Measurements from ENCODE around the gene POU3F2. TPM values are rescaled to one million over a fixed set of nuclear protein-coding genes. Genes with fewer than 3 reads are reported as not detected.

POU3F2 gene
- polyA plus RNA-seq, 3 donors: 0.07 to 0.16 (median 0.10) TPM

- DNase-seq: no peak
Measured at GRCh38 chr6:98828211-98828788, 6.1 kb upstream of the POU3F2 start.

GRCh38 chr6:98828941-98829411 is 5.4 kb upstream of the POU3F2 start:
- DNase-seq: no peak

GRCh38 chr6:98830146-98830545 is 4.2 kb upstream of the POU3F2 start:
- DNase-seq: no peak

- no peak for DNase-seq
Measured at GRCh38 chr6:98831057-98831958, 3.1 kb upstream of the POU3F2 start.

GRCh38 chr6:98831959-98832283 is 2.5 kb upstream of the POU3F2 start:
- no peak for DNase-seq

- DNase-seq: no peak
Measured at GRCh38 chr6:98832284-98833056, 1.9 kb upstream of the POU3F2 start.

GRCh38 chr6:98833057-98833306 is 1.4 kb upstream of the POU3F2 start:
- DNase-seq: no peak

- DNase-seq: no peak
Measured at GRCh38 chr6:98833307-98834059, 891 bp upstream of the POU3F2 start.

GRCh38 chr6:98835149-98836024 is 1.0 kb downstream of the POU3F2 start:
- no peak for DNase-seq

GRCh38 chr6:98836025-98836961 is 1.9 kb downstream of the POU3F2 start:
- DNase-seq: no peak

GRCh38 chr6:98836962-98837944 is 2.9 kb downstream of the POU3F2 start:
- no peak for DNase-seq

- no peak for DNase-seq
Measured at GRCh38 chr6:98838032-98838431, 3.7 kb downstream of the POU3F2 start.

- no peak for DNase-seq
Measured at GRCh38 chr6:98838975-98839374, 4.6 kb downstream of the POU3F2 start.

GRCh38 chr6:98839781-98840361 is 5.5 kb downstream of the POU3F2 start:
- DNase-seq: no peak

- DNase-seq: no peak
Measured at GRCh38 chr6:98840385-98840784, 6.0 kb downstream of the POU3F2 start.

- DNase-seq: no peak
Measured at GRCh38 chr6:98840996-98841513, 6.7 kb downstream of the POU3F2 start.

- DNase-seq: no peak
Measured at GRCh38 chr6:98841621-98842341, 7.4 kb downstream of the POU3F2 start.

Measured in renal pelvis (tissue), 4 donors.